Left lung (tissue), 10 donors: ENCODE data around the gene MEIKIN. TPM values are rescaled to one million over a fixed set of nuclear protein-coding genes. Genes with fewer than 3 reads are reported as not detected.

Experiments used
- ATAC-seq: fragments of 200-7000 bp; cut with Tn5 transposase; one replicate; pipeline ENCODE4 v1.9.1; 2020; ENCODE audit warnings: moderate library complexity
- DNase-seq, 4 donors: peaks; one replicate each; pipeline ENCODE4 v3.0.0-alpha.2; 2013 to 2020
- H3K27ac ChIP-seq, 2 donors: fragments of 200-600 bp; sonication (generic) in 1 of 2; one replicate each; pipeline versions ENCODE4 v1.5.0 to v1.8.0; 2020 to 2021
- H3K27me3 ChIP-seq, 2 donors: fragments of 200-600 bp; sonication (generic) in 1 of 2; one replicate each; pipeline versions ENCODE4 v1.5.0 to v1.8.0; 2020 to 2021
- H3K36me3 ChIP-seq, 2 donors: fragments of 200-600 bp; sonication (generic) in 1 of 2; one replicate each; pipeline versions ENCODE4 v1.5.0 to v1.8.0; 2020 to 2021
- H3K4me1 ChIP-seq, 2 donors: fragments of 200-600 bp; one replicate each; pipeline ENCODE4 v1.8.0; 2021
- H3K4me3 ChIP-seq, 2 donors: fragments of 200-600 bp; sonication (generic) in 1 of 2; one replicate each; pipeline versions ENCODE4 v1.5.0 to v1.8.0; 2020 to 2021; ENCODE audit warnings: mild to moderate bottlenecking in 1 of 2
- H3K9me3 ChIP-seq, 2 donors: fragments of 200-600 bp; sonication (generic) in 1 of 2; one replicate each; pipeline versions ENCODE4 v1.5.0 to v1.8.0; 2020 to 2021
- CTCF ChIP-seq, 2 donors: fragments of 200-600 bp; sonication (generic) in 1 of 2; IDR thresholded peaks; one replicate each; pipeline versions ENCODE4 v1.5.0 to v1.8.0; 2021; ENCODE audit warnings: antibody characterized with exemption in 2 of 2
- intact Hi-C, 2 donors: fragments of 100-400 bp; cut with DNase I; formaldehyde crosslinking; loops; one replicate each; pipeline versions ENCODE4 v1.11.2 to v1.14.2; 2022
- polyA plus RNA-seq, 6 donors: library from polyadenylated mRNA; unstranded; fragments of 120-200 nt; gene quantifications; one replicate each; pipeline ENCODE4 v1.2.1, GENCODE V29; 2013; ENCODE audit not compliant: insufficient read length in 6 of 6
- total RNA-seq, 2 donors: library from RNA; stranded (reverse); fragmentation: NEBNext Ultra II Directional; extraction: Animal tissue kit (Norgen Biotek cat#: 25700); gene quantifications; one replicate each; pipeline ENCODE4 v1.2.1, GENCODE V29; 2021
- donor health status: DM: no; HTN: yes; CAD: no.
- donor health status: DM: no; HTN: no; CAD: no.

MEIKIN gene
- total and polyA plus RNA-seq, 8 donors, result 0.17 to 1.5 (median 0.85) TPM; not detected in 5

- DNase-seq, result no peak
- no peaks in the 10 kb centered on the region for H3K36me3 ChIP-seq
- H3K9me3 ChIP-seq, result no peaks in the 10 kb centered on the region
- H3K4me3 ChIP-seq, result no peak overlapping the region
- TF ChIP-seq CTCF (IDR thresholded peaks at IDR 0.05), result no peak
- intact Hi-C loops, result loop anchor here in 1 of 2 donors (10.0 kb wide), 1 partner anchor 568 kb away; no protein-coding TSS in a partner anchor
- no peaks in the 10 kb centered on the region for H3K27me3 ChIP-seq
- H3K27ac ChIP-seq, result no peak overlapping the region
- ATAC-seq, result no peak
- H3K4me1 ChIP-seq, result no peaks in the 10 kb centered on the region
Observed at GRCh38 chr5:131992370-131992769, 46.9 kb upstream of the MEIKIN start.

- ATAC-seq, result no peak
- Histone ChIP-seq H3K27me3 (no peaks in the 10 kb centered on the region), H3K36me3 (no peaks in the 10 kb centered on the region), H3K4me1 (no peaks in the 10 kb centered on the region), H3K9me3 (no peaks in the 10 kb centered on the region), H3K27ac (no peak overlapping the region), H3K4me3 (no peak overlapping the region)
- no peak for TF ChIP-seq CTCF (IDR thresholded peaks at IDR 0.05)
- intact Hi-C loops, result loop anchor here in 1 of 2 donors (10.0 kb wide), 1 partner anchor 567 kb away; no protein-coding TSS in a partner anchor
- no peak for DNase-seq
Observed at GRCh38 chr5:131991593-131992324, 46.3 kb upstream of the MEIKIN start.

- Histone ChIP-seq H3K4me3 (no peak overlapping the region), H3K36me3 (no peaks in the 10 kb centered on the region), H3K4me1 (no peaks in the 10 kb centered on the region), H3K27ac (no peak overlapping the region), H3K27me3 (no peaks in the 10 kb centered on the region), H3K9me3 (no peaks in the 10 kb centered on the region)
- TF ChIP-seq CTCF (IDR thresholded peaks at IDR 0.05), result no peak
- no peak for DNase-seq
- no peak for ATAC-seq
- intact Hi-C loops, result loop anchor here in 1 of 2 donors (10.0 kb wide), 1 partner anchor 566 kb away; no protein-coding TSS in a partner anchor
Observed at GRCh38 chr5:131990716-131991115, 45.3 kb upstream of the MEIKIN start.

GRCh38 chr5:131988601-131989000 lies 43.1 kb upstream of the MEIKIN start:
- intact Hi-C loops, result no loop called here
- Histone ChIP-seq H3K4me3 (no peak overlapping the region), H3K9me3 (no peaks in the 10 kb centered on the region), H3K27ac (no peak overlapping the region), H3K27me3 (no peaks in the 10 kb centered on the region), H3K4me1 (no peaks in the 10 kb centered on the region), H3K36me3 (no peaks in the 10 kb centered on the region)
- ATAC-seq (no peak), DNase-seq (no peak)
- TF ChIP-seq CTCF (IDR thresholded peaks at IDR 0.05), result no peak

GRCh38 chr5:131987251-131987650 lies 41.8 kb upstream of the MEIKIN start:
- Histone ChIP-seq H3K4me1 (no peaks in the 10 kb centered on the region), H3K27me3 (no peaks in the 10 kb centered on the region), H3K4me3 (no peak overlapping the region), H3K36me3 (no peaks in the 10 kb centered on the region), H3K27ac (no peak overlapping the region), H3K9me3 (no peaks in the 10 kb centered on the region)
- intact Hi-C loops, result no loop called here
- TF ChIP-seq CTCF (IDR thresholded peaks at IDR 0.05), result no peak
- DNase-seq (no peak), ATAC-seq (no peak)
